Measurements from ENCODE around the gene DNASE1L1. TPM values are rescaled to one million over a fixed set of nuclear protein-coding genes. Genes with fewer than 3 reads are reported as not detected.

Gene DNASE1L1
- total RNA-seq, 4 donors from 2014 or later = 21.7 to 41.4 (median 32.1) TPM

- peak overlapping the region; percentile 40 to 79 (median 54) for H3K4me3 ChIP-seq
- DNase-seq = no peak
- WGBS, 2 donors = 64% methylated on average over 11 of the region's 79 CpGs; no CpG with 5 or more reads in 1 of the 2 donors
- intact Hi-C loops (cut with DNase I) = no loop called here
- peaks cover 0 to 17% (median 0%) of the 10 kb centered on the region in 3 donors for H3K36me3 ChIP-seq
- H3K9me3 ChIP-seq = no peaks in the 10 kb centered on the region
- H3K27me3 ChIP-seq = no peaks in the 10 kb centered on the region
- peak overlapping the region; percentile 92 to 99 (median 96) for H3K27ac ChIP-seq
- peaks cover 6 to 46% (median 10%) of the 10 kb centered on the region in 3 donors for H3K4me1 ChIP-seq
- TF ChIP-seq CTCF (IDR thresholded peaks at IDR 0.05) = no peak
- TF ChIP-seq POLR2A (IDR thresholded peaks at IDR 0.05) = peak in 3 of 4 donors; percentile 63 to 95 (median 83)
These were observed 30.8 kb downstream of the DNASE1L1 start for GRCh38 chrX:154378059-154378798.

GRCh38 chrX:154376774-154377173 is 32.3 kb downstream of the DNASE1L1 start:
- TF ChIP-seq POLR2A (IDR thresholded peaks at IDR 0.05) (no peak), CTCF (IDR thresholded peaks at IDR 0.05) (no peak)
- Histone ChIP-seq H3K36me3 (peaks cover 0 to 15% (median 0%) of the 10 kb centered on the region in 3 donors), H3K27ac (peak overlapping the region; percentile 80 to 99 (median 94)), H3K9me3 (no peaks in the 10 kb centered on the region), H3K4me1 (peaks cover 6 to 60% (median 19%) of the 10 kb centered on the region in 3 donors), H3K27me3 (no peaks in the 10 kb centered on the region), H3K4me3 (no peak overlapping the region)
- DNase-seq = no peak
- intact Hi-C loops (cut with DNase I) = no loop called here
- WGBS, 2 donors = 73 to 80% methylated on average over 1 to 3 of the region's 3 CpGs

GRCh38 chrX:154375156-154375504 is 33.9 kb downstream of the DNASE1L1 start:
- no peaks in the 10 kb centered on the region for H3K9me3 ChIP-seq
- no peaks in the 10 kb centered on the region for H3K27me3 ChIP-seq
- H3K4me3 ChIP-seq = peak overlapping the region; percentile 37 to 76 (median 70)
- peaks cover under 1 to 64% (median 13%) of the 10 kb centered on the region in 3 donors for H3K4me1 ChIP-seq
- peak overlapping the region; percentile 84 to 99 (median 95) for H3K27ac ChIP-seq
- DNase-seq = no peak
- no peaks in the 10 kb centered on the region for H3K36me3 ChIP-seq
- 40 to 59% methylated on average over 2 of the region's 10 CpGs for WGBS, 2 donors
- TF ChIP-seq CTCF (IDR thresholded peaks at IDR 0.05) (no peak), POLR2A (IDR thresholded peaks at IDR 0.05) (no peak)
- intact Hi-C loops (cut with DNase I) = no loop called here

- peak in 1 of 6 experiments; percentile 25 for TF ChIP-seq CTCF (IDR thresholded peaks at IDR 0.05)
- peak in 2 of 4 donors; percentile 48 to 55 for TF ChIP-seq POLR2A (IDR thresholded peaks at IDR 0.05)
- peak within 1 kb of the TSS; percentile 37 to 76 (median 70) for H3K4me3 ChIP-seq
- DNase-seq = no peak
- H3K27ac ChIP-seq = peak within 1 kb of the TSS; percentile 84 to 99 (median 95)
- no peaks in the 10 kb centered on the region for H3K36me3 ChIP-seq
- 59% methylated on average over 15 of the region's 95 CpGs; no CpG with 5 or more reads in 1 of the 2 donors for WGBS, 2 donors
- peaks cover 0 to 66% (median 9%) of the 10 kb centered on the region in 3 donors for H3K4me1 ChIP-seq
- intact Hi-C loops (cut with DNase I) = no loop called here
- no peaks in the 10 kb centered on the region for H3K9me3 ChIP-seq
- H3K27me3 ChIP-seq = no peaks in the 10 kb centered on the region
These were observed 34.5 kb downstream of the DNASE1L1 start, which contains the start of gene FLNA for GRCh38 chrX:154374313-154375155. Gene FLNA (minus strand): TSS chrX:154374634. CDS start chrX:154371245, 3,389 bp downstream.

Measured in esophagus squamous epithelium (tissue), 5 donors.